Nephron (organoid): ENCODE results near the gene HLTF.
A peak's percentile ranks its signal among the peaks of the same experiment; 100 is the strongest.

Experiments used
- H3K27ac Mint-ChIP-seq, 3 experiments: 2 replicates each; pipeline ENCODE4 v1.8.0; 2020; ENCODE audit warnings: mixed read lengths in 3 of 3, mild to moderate bottlenecking in 2 of 3, moderate library complexity in 1 of 3
- H3K27me3 Mint-ChIP-seq: 2 replicates; pipeline ENCODE4 v1.8.0; 2021; ENCODE audit warnings: low read depth, mild to moderate bottlenecking, moderate library complexity, mixed read lengths
- H3K36me3 Mint-ChIP-seq: 2 replicates; pipeline ENCODE4 v1.8.0; 2020; ENCODE audit warnings: low read depth, mixed read lengths
- H3K4me1 Mint-ChIP-seq: 2 replicates; pipeline ENCODE4 v1.8.0; 2020; ENCODE audit warnings: mixed read lengths
- H3K4me3 Mint-ChIP-seq, 3 experiments: 2 replicates each; pipeline ENCODE4 v1.8.0; 2020; ENCODE audit warnings: mild to moderate bottlenecking in 3 of 3, mixed read lengths in 3 of 3, moderate library complexity in 2 of 3
- H3K9me3 Mint-ChIP-seq: 2 replicates; pipeline ENCODE4 v1.8.0; 2020; ENCODE audit warnings: mixed read lengths
- CTCF ChIP-seq, 3 experiments: fragments of 200-600 bp; sonication (generic); IDR thresholded peaks; one replicate each; pipeline ENCODE4 v1.5.0; 2021; ENCODE audit warnings: antibody characterized with exemption in 3 of 3; ENCODE audit not compliant: unreplicated experiment in 3 of 3

The HLTF gene

DNA sequence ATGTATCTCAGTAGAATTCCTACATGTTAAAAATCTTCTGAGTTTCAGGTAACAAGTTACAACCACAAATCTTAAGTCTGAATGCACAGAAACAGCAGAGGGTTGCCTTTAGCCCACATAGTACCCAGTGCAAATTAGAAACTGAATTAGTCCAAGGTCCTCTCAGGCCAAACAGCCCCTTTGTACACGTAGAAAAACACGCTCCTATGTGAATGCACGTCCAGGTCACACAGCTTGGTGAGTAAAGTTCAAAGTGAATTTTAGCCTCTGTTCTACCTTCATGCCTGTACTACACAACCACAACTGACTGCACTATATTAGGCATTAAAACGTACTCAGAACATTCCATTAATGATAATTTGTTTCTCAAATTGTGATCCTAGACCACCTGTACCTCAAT is 48.6 kb downstream of the HLTF start:
- no peak overlapping the region for H3K4me3 Mint-ChIP-seq
- no peaks in the 10 kb centered on the region for H3K4me1 Mint-ChIP-seq
- H3K36me3 Mint-ChIP-seq = peaks cover 60% of the 10 kb centered on the region
- no peaks in the 10 kb centered on the region for H3K9me3 Mint-ChIP-seq
- H3K27me3 Mint-ChIP-seq = no peaks in the 10 kb centered on the region
- H3K27ac Mint-ChIP-seq = no peak overlapping the region
- TF ChIP-seq CTCF (IDR thresholded peaks at IDR 0.05; ENCODE audit: unreplicated experiment in 3 of 3) = no peak

- H3K27me3 Mint-ChIP-seq = no peaks in the 10 kb centered on the region
- H3K36me3 Mint-ChIP-seq = peaks cover 75% of the 10 kb centered on the region
- H3K9me3 Mint-ChIP-seq = no peaks in the 10 kb centered on the region
- no peak overlapping the region for H3K27ac Mint-ChIP-seq
- TF ChIP-seq CTCF (IDR thresholded peaks at IDR 0.05; ENCODE audit: unreplicated experiment in 3 of 3) = no peak
- peaks cover 5% of the 10 kb centered on the region for H3K4me1 Mint-ChIP-seq
- no peak overlapping the region for H3K4me3 Mint-ChIP-seq
These were observed 55.2 kb downstream of the HLTF start for GRCh38 chr3:149031096-149031495.

DNA sequence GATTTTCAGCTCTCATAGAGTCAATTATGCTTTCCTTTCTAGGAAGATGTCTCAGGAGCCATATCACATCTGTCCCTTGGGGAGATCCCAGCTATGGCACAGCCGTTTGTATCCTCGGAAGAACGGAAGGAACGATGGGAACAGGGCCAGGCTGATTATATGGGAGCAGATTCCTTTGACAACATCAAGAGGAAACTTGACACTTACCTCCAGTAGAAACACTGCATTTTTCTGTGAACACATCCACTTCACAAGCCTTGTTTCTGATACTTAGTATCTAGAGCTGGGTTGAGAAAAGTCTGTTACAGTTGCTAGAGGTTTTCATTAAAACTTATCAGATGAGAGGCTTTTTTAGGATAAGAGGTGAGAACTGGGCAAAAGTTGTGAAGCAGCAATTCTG is 59.6 kb downstream of the HLTF start:
- TF ChIP-seq CTCF (IDR thresholded peaks at IDR 0.05; ENCODE audit: unreplicated experiment in 3 of 3) = no peak
- Mint-ChIP-seq H3K27me3 (no peaks in the 10 kb centered on the region), H3K27ac (peak overlapping the region in 2 of 3 experiments; percentile 16 to 30), H3K36me3 (peaks cover 76% of the 10 kb centered on the region), H3K9me3 (peaks cover 10% of the 10 kb centered on the region), H3K4me1 (peaks cover 16% of the 10 kb centered on the region), H3K4me3 (no peak overlapping the region)

DNA sequence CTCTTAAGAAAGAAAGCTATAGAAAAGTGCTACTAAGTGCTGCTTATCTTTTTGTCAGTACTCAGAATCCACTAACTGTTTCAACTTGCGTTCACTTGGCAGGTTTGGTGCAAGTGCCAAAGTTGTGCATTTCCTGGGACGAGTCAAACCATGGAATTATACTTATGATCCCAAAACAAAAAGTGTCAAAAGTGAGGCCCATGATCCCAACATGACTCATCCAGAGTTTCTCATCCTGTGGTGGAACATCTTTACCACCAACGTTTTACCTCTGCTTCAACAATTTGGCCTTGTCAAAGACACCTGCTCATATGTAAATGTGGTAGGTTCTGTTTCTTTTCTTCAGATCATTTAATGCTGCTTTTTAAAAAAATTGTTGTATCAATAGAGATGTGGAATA is 62.4 kb downstream of the HLTF start:
- H3K9me3 Mint-ChIP-seq = peaks cover 10% of the 10 kb centered on the region
- peaks cover 35% of the 10 kb centered on the region for H3K4me1 Mint-ChIP-seq
- H3K27me3 Mint-ChIP-seq = no peaks in the 10 kb centered on the region
- TF ChIP-seq CTCF (IDR thresholded peaks at IDR 0.05; ENCODE audit: unreplicated experiment in 3 of 3) = no peak
- peaks cover 66% of the 10 kb centered on the region for H3K36me3 Mint-ChIP-seq
- no peak overlapping the region for H3K4me3 Mint-ChIP-seq
- no peak overlapping the region for H3K27ac Mint-ChIP-seq

DNA sequence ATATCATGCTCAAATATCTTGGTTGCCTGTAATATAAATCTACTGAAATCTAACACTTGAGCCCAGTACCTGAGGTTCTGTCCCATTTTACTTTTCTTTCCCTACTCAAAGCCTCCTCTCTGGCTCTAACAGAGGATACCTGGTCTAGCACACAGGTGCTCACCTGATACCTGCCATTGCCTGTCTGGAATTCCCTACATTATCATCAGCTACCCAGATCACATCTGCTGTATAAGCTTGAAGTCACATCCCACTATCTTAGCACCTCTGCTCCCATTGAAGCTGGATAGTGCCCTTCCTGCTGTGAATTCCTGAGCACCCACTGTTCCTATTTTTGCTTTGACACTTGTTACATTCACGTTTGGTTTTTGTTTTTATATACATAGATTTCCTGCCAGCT is 64.5 kb downstream of the HLTF start:
- peaks cover 48% of the 10 kb centered on the region for H3K36me3 Mint-ChIP-seq
- no peak overlapping the region for H3K27ac Mint-ChIP-seq
- peaks cover 10% of the 10 kb centered on the region for H3K9me3 Mint-ChIP-seq
- TF ChIP-seq CTCF (IDR thresholded peaks at IDR 0.05; ENCODE audit: unreplicated experiment in 3 of 3) = no peak
- no peak overlapping the region for H3K4me3 Mint-ChIP-seq
- H3K27me3 Mint-ChIP-seq = no peaks in the 10 kb centered on the region
- H3K4me1 Mint-ChIP-seq = peaks cover 45% of the 10 kb centered on the region

DNA sequence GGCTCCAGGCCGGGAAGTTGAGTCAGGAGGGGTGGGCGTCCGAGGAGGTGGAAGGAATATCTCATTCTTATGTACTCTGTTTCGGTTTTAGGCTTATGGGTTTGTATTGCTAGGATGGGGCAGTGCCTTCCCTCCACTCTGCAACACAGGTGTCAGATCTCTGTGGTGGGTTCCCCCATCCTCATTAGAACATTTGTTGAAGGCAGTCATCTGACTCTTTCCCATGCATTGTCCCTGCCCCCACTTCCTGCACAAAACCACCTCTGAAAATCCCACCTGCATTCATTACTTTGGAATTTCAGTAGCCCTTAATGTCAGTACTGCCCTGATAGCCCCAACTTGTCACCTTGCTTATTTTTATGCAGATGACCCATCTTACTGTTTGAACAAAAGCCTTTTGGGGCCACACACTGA is 65.5 kb downstream of the HLTF start:
- Mint-ChIP-seq H3K27me3 (no peaks in the 10 kb centered on the region), H3K36me3 (peaks cover 43% of the 10 kb centered on the region), H3K4me1 (peaks cover 47% of the 10 kb centered on the region), H3K9me3 (peaks cover 10% of the 10 kb centered on the region), H3K27ac (no peak overlapping the region), H3K4me3 (no peak overlapping the region)
- no peak for TF ChIP-seq CTCF (IDR thresholded peaks at IDR 0.05; ENCODE audit: unreplicated experiment in 3 of 3)
